Activated CD4-positive, alpha-beta T cell treated with anti-CD3 and anti-CD28 coated beads, Interleukin-2, amount 10 ng/mL, durations not matched to agents 24 days and 14 days (primary cell): ENCODE data around the gene OTUD4. TPM values are rescaled to one million over a fixed set of nuclear protein-coding genes. Genes with fewer than 3 reads are reported as not detected.
A peak's percentile ranks its signal among the peaks of the same experiment; 100 is the strongest.

Experiments
- DNase-seq: peaks from one replicate; pipeline ENCODE4 v3.0.0; 2022
- H3K27ac Mint-ChIP-seq: one replicate; pipeline ENCODE4 v1.8.0; 2022; ENCODE audit warnings: mild to moderate bottlenecking, mixed read lengths
- H3K27me3 Mint-ChIP-seq: one replicate; pipeline ENCODE4 v1.8.0; 2022; ENCODE audit warnings: mixed read lengths
- H3K36me3 Mint-ChIP-seq: one replicate; pipeline ENCODE4 v1.8.0; 2022; ENCODE audit warnings: low read depth, mild to moderate bottlenecking, mixed read lengths
- H3K4me1 Mint-ChIP-seq: one replicate; pipeline ENCODE4 v1.8.0; 2021; ENCODE audit warnings: mixed read lengths
- H3K4me3 Mint-ChIP-seq: one replicate; pipeline ENCODE4 v1.8.0; 2022; ENCODE audit warnings: mild to moderate bottlenecking, moderate library complexity, mixed read lengths
- H3K9me3 Mint-ChIP-seq: one replicate; pipeline ENCODE4 v1.8.0; 2021; ENCODE audit warnings: mixed read lengths
- intact Hi-C: fragments of 100-400 bp; cut with micrococcal nuclease; formaldehyde crosslinking; loops from one replicate; pipeline ENCODE4 v1.15.1; 2023
- total RNA-seq: library from RNA; stranded (reverse); gene quantifications from 2 replicates; pipeline ENCODE4 v1.2.3, GENCODE V29; 2022

OTUD4 gene
- total RNA-seq, 1 donor from 2014 or later: 86.4 TPM

DNA sequence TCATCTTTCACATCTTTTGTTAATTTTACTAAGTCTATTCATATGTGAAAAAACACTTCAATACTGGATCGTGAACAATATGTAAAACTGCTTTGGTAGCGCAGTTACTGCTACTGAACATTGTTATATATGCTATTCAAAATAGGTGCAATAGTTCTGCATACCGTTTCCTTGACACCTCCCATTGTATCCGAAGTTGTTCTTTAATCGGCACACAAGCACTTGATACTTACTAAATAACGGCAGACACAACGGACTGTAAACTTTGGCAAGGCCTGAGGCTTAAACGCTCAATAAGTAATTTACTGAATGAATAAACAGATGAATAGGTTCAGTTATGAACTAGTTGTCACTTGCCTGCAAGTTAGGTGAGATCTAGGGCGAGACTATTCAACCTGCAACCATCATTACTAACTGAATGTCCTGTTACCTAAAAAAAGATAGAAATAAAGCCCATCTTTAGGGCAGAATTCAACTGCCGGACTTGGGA is 83.0 kb downstream of the OTUD4 start:
- no peak for DNase-seq
- H3K27ac Mint-ChIP-seq: peak overlapping the region; percentile 99
- peaks cover 43% of the 10 kb centered on the region for H3K36me3 Mint-ChIP-seq
- H3K27me3 Mint-ChIP-seq: no peaks in the 10 kb centered on the region
- H3K4me3 Mint-ChIP-seq: peak overlapping the region; percentile 96
- peaks cover 24% of the 10 kb centered on the region for H3K4me1 Mint-ChIP-seq
- H3K9me3 Mint-ChIP-seq: peaks cover 8% of the 10 kb centered on the region
- intact Hi-C loops: loop anchor here (2.0 to 5.0 kb wide), 3 partner anchors 79 to 840 kb away; partner anchors contain the start of genes SMAD1 and ZNF827

DNA sequence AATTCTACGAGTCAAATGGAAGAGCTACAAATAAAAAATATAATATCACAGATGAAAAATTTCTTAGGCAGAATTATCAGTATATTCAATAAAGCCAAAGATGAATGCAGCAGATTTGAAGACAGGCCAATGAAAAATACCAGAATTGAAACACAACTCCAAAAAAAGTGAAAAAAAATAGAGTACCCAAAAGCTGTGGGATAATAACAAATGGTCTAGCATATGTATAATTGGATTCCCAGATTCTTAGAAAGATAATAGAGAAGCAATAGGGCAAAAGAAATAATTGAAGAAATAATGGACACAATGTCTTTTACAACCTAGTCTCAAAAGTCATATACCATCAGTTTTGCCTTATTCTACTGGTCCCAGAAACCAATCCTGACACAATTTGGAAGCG is 86.8 kb downstream of the OTUD4 start:
- Mint-ChIP-seq H3K27me3 (no peaks in the 10 kb centered on the region), H3K4me3 (no peak overlapping the region), H3K36me3 (peaks cover 57% of the 10 kb centered on the region), H3K27ac (no peak overlapping the region), H3K9me3 (peaks cover 8% of the 10 kb centered on the region), H3K4me1 (peaks cover 21% of the 10 kb centered on the region)
- intact Hi-C loops: no loop called here
- no peak for DNase-seq

DNA sequence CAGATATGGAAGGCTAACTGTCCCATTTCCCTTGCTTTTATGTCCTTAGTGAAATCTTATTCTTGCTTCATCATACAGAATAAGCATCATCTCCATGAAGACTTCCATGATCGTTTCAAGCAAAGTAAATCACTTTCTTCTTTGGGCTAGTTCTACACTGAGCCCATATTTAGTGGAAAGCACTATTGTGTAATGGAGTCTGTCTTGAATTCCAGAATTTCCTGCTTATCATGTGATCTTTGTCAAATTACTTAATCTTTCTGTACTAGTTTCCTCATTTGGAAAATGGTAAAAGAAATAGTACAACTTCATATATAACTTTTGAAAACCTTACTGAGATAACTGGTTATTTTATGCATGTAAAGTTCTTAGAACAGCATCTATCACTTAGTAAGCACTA is 90.0 kb downstream of the OTUD4 start:
- H3K27me3 Mint-ChIP-seq: no peaks in the 10 kb centered on the region
- no peak for DNase-seq
- H3K36me3 Mint-ChIP-seq: peaks cover 69% of the 10 kb centered on the region
- no peak overlapping the region for H3K4me3 Mint-ChIP-seq
- intact Hi-C loops: no loop called here
- H3K27ac Mint-ChIP-seq: no peak overlapping the region
- H3K4me1 Mint-ChIP-seq: peaks cover 17% of the 10 kb centered on the region
- peaks cover 8% of the 10 kb centered on the region for H3K9me3 Mint-ChIP-seq

DNA sequence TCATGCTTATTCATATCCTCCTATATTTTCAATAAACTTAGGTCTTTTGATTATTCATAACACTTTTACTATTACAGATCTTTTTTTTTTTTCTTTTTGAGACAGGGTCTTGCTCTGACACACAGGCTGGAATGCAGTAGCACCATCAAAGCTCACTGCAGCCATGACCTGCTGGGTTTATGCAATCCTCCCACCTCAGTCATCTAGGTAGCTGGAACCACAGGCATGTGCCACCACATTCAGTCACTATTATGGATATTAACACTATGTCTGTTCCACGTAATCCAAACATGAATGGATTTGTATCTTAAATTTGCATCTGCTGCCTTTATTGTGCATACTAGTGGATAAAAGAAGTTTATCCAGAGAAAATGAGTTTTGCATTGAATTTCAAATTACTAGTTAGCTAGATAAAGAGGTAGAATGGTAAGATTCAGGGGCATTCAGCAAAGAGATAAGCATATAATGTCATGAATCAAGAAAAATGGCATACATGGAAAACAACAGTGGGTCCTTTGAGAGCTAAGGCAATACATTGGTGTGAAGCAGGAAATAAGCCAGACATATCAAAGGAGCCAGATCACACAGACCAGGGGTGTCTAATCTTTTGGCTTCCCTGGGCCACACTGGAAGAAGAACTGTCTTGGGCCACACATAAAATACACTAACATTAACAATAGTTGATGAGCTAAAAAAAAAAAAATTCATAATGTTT is 96.3 kb downstream of the OTUD4 start:
- H3K4me1 Mint-ChIP-seq: peaks cover 12% of the 10 kb centered on the region
- no peak for DNase-seq
- H3K36me3 Mint-ChIP-seq: peaks cover 44% of the 10 kb centered on the region
- H3K27ac Mint-ChIP-seq: peak overlapping the region; percentile 18
- intact Hi-C loops: no loop called here
- no peaks in the 10 kb centered on the region for H3K27me3 Mint-ChIP-seq
- H3K9me3 Mint-ChIP-seq: no peaks in the 10 kb centered on the region
- H3K4me3 Mint-ChIP-seq: no peak overlapping the region

Other genes with a start within 250 kb of the OTUD4 start
- 26.7 and 30.4 TPM in 2 replicates for gene ANAPC10, start 82.4 kb downstream of the OTUD4 start, total RNA-seq
- 191 and 194 TPM in 2 replicates for gene ABCE1, start 82.3 kb downstream of the OTUD4 start, total RNA-seq